GM12892 (cell line): Measurements from ENCODE around the gene RNF123.
"Not testable (repeated sequence)": the region's sequence is repeated elsewhere in the genome, so short reads cannot be mapped to it uniquely, and the experiment has no call there.

Source experiments
- DNase-seq: peaks from one replicate; pipeline ENCODE4 v3.0.0; 2011; ENCODE audit not compliant: insufficient read length
- FAIRE-seq: peaks from 2 replicates; lab custom pipeline; 2011; peaks lifted over from hg19 to GRCh38; lab: Jason Lieb, UNC
- POLR2A ChIP-seq: IDR thresholded peaks from 2 replicates; pipeline ENCODE4 v1.6.1; 2011; ENCODE audit warnings: low read depth, low read length, control low read depth
- POLR2AphosphoS5 ChIP-seq: IDR thresholded peaks from 2 replicates; pipeline ENCODE4 v1.6.1; 2011; ENCODE audit warnings: low read depth, low read length, control low read depth
- TAF1 ChIP-seq: IDR thresholded peaks from 2 replicates; pipeline ENCODE4 v1.6.1; 2011; ENCODE audit warnings: low read depth, mild to moderate bottlenecking, control low read depth, low read length, borderline replicate concordance

The RNF123 gene

GRCh38 chr3:49694409-49695070, 5.2 kb downstream of the RNF123 start:
- not testable (repeated sequence) for FAIRE-seq

DNA sequence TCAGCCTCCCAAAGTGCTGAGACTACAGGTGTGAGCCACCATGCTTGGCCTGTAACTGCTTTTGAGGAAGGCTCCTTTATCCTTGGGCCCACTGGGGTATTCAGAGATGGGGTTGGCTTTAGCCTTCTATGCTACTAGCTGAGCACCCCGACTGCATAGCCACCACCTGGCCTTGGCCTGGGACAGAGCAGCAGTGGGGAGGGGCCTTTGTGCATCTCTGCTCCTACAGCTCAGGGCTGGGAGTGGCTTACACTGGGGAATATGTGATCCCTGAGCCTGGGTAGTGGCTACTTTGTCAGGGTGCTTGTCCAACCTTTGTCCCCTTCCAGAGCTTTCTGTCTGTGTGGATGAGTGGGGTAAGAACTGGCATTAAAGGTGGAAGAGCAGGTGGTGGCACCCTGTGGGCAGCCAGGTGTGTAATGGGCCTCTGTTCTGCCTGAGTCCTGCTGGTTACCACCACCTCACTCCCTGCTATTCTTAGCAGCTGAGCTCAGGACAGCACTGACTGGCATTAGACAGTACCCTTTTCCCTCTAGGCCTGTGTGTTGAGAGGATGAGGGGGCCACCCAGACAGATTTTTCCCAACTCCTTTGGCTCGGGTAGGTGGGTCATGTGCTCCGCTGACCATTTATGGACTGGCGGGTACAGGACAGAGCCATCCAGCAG, 6.1 kb downstream of the RNF123 start:
- DNase-seq: not testable (repeated sequence)
- FAIRE-seq: peak; percentile 60

More at GRCh38 chr3:49694409-49695070, 5.2 kb downstream of the RNF123 start:
- not testable (repeated sequence) for DNase-seq

DNA sequence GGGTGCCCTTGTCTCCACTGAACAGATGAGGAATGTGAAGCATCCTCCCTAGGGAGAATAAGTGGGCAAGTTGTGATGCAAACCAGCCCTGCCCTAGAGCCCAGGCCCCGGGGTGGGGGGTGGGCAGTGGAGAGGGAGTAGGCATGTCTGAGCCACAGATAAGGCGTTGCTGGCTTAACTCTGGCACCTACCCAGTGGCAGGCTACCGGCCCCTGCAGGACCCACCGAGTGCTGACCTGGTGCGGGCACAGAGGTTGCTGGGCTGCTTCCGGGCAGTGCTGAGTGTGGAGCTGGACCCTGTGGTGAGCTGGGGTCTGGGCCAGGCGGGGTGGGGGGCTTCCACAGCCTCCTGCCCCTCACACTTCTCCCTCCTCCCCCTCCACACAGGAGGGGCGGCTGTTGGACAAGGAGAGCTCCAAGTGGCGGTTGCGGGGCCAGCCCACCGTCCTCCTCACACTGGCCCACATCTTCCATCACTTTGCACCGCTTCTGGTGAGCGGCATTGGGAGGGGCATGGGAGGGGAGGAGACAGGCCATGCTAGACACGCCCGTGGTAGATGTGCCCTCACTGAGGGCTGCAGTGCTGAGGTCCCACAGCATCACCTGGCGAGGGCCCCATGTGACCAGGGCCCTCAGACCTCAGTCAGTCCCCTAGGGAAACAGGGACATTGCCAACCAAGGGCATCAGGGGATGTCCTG, 10.1 kb downstream of the RNF123 start:
- FAIRE-seq (no peak), DNase-seq (no peak)
- TF ChIP-seq POLR2AphosphoS5 (no peak), POLR2A (no peak), TAF1 (no peak)

DNA sequence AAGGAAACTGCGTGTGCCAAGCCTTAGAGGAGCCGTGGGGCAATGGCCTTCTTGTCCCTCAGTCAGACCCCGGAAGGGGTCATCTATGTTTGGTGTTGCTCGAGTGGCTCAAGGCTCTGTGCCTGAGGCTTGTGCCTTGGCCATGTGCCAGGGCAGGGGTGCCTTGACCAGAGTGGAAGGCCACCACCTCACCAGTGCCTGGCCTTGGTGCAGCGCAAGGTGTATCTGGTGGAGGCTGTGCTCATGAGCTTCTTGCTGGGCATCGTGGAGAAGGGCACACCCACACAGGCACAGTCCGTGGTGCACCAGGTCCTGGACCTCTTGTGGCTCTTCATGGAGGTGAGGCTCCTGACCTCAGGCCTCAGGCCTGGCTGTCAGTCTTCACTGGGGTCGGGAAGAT, 10.7 kb downstream of the RNF123 start:
- no peak for FAIRE-seq
- TF ChIP-seq POLR2A (no peak), POLR2AphosphoS5 (no peak), TAF1 (no peak)
- DNase-seq: no peak

DNA sequence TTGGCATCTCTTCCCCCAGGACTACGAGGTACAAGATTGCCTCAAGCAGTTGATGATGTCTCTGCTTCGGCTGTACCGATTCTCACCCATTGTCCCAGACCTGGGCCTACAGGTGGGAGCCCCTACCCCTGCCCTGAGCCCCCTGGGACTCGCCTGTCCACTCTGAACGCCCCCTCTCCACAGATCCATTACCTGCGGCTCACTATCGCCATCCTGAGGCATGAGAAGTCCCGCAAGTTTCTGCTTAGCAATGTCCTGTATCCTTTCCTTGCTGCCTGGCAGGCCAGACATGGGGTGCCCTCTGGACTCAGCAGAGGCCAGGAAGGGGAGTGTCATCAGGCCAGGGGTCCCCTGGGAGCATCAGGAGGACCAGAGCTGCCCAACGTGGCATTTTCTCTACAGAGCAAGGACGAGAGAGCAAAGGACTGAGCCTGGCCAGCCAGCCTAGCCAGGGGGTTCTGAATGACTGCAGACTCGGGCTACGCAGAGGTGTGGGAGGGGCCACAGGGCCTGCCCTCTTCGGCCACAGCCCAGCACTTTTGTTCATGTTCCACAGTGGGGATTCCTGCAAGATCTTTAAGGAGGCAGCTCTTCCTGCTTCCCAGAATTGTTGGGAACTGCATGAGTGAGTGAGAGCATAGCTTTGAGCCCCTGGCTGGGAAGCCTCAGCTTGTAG, 11.2 kb downstream of the RNF123 start:
- no peak for DNase-seq
- TF ChIP-seq TAF1 (no peak), POLR2AphosphoS5 (no peak), POLR2A (no peak)
- no peak for FAIRE-seq

- TF ChIP-seq POLR2AphosphoS5 (no peak), TAF1 (no peak), POLR2A (no peak)
- DNase-seq (no peak), FAIRE-seq (no peak)
These were observed 12.2 kb downstream of the RNF123 start for GRCh38 chr3:49701388-49702077.

- no peak for FAIRE-seq
- DNase-seq: no peak
- TF ChIP-seq POLR2AphosphoS5 (no peak), TAF1 (no peak), POLR2A (no peak)
These were observed 13.3 kb downstream of the RNF123 start for GRCh38 chr3:49702672-49703071.

GRCh38 chr3:49703443-49703927, 14.1 kb downstream of the RNF123 start:
- peak; percentile 91 for DNase-seq
- TF ChIP-seq TAF1 (no peak), POLR2A (no peak), POLR2AphosphoS5 (no peak)
- FAIRE-seq: peak; percentile 95

- no peak for TF ChIP-seq TAF1
- TF ChIP-seq POLR2AphosphoS5: no peak
- TF ChIP-seq POLR2A: no peak
- FAIRE-seq (no peak), DNase-seq (no peak)
These were observed 14.6 kb downstream of the RNF123 start for GRCh38 chr3:49703956-49704355.

DNA sequence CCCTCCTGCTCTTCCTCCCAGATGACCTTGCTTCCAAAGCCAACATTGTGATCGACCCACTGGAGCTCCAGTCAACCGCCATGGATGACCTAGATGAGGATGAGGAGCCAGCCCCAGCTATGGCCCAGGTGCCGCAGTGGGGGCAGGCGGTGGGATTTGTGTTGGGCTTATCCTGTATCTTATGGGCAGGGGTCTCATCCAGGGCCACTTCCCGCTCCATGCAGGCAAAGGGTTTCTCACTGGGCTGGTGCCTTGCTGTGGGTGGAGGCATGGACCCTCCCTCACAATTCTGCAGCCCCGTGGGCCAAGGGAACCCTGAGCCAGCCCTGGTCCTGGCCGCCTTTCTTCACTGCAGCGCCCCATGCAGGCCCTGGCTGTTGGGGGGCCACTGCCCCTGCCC, 15.3 kb downstream of the RNF123 start:
- FAIRE-seq (no peak), DNase-seq (no peak)
- TF ChIP-seq POLR2AphosphoS5 (no peak), POLR2A (no peak), TAF1 (no peak)

DNA sequence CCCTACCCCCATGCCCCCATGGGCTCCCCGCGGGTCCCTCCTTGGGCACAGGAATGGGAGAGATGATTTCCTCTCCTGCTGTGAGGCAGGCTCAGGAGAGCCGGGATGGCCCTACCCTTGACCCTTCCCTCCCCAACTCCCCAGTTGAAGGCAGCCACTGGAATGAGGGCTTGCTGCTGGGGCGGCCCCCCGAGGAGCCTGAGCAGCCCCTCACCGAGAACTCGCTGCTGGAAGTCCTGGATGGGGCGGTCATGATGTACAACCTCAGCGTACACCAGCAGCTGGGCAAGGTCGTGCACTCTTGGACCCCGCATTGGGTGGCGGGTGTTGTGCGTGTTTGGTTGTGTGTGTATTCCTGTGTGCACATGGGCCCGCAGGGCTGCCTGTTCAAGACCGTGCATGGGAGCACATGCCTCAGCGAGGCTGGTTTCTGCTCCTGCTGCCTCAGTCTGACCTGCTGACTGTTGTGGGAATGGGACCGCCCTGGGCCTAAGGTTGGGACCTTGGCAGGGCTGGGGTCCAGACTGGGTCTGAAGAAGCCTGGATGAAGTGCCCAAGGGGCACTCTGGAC, 16.1 kb downstream of the RNF123 start:
- FAIRE-seq: no peak
- TF ChIP-seq TAF1: no peak
- TF ChIP-seq POLR2A: no peak
- no peak for TF ChIP-seq POLR2AphosphoS5
- no peak for DNase-seq
